GM19025 (cell line): ENCODE measurements around the gene SFT2D2.

Source experiments
- ATAC-seq: cut with Tn5 transposase; IDR thresholded peaks from one replicate; pipeline ENCODE4 v1.9.1; 2021; ENCODE audit warnings: mild to moderate bottlenecking, low read depth, moderate library complexity; ENCODE audit not compliant: unreplicated experiment

SFT2D2 gene

DNA sequence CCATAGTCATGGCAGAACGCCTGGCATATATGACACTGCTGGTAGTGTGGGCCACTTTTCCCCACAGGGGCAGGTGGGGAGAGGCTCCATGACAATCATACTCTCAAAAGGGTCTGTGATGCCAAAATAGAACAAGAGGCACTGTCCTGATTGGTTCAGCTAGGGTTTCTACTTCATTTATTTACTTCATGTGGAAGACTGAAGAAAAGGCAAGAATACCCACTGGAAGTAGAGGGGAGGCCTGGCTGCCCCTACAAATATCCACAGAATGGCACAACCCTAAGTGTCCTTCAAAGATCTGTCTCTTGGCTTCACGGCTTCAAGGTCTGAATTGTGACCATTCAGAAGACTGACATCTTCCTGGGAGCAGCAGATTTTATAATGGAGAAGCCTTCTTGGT lies 4.5 kb upstream of the SFT2D2 start:
- ATAC-seq = no peak

DNA sequence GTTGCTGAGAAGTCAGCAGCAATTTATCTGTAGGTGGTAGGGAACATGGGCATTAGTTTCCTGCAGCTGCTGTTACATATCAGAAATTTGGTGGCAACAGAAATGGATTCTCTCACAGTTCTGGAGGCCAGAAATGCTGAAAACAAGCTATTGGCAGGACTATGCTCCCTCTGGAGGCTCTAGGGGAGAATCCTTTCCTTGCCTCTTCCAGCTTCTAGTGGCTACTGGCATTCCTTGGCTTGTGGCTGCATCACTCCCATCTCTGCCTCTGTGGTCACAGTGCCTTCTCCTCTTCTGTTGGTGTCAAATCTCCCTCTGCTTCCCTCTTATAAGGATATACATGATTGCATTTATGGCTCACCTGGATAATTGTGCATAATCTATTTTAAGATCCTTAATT lies 2.5 kb upstream of the SFT2D2 start:
- ATAC-seq = no peak

DNA sequence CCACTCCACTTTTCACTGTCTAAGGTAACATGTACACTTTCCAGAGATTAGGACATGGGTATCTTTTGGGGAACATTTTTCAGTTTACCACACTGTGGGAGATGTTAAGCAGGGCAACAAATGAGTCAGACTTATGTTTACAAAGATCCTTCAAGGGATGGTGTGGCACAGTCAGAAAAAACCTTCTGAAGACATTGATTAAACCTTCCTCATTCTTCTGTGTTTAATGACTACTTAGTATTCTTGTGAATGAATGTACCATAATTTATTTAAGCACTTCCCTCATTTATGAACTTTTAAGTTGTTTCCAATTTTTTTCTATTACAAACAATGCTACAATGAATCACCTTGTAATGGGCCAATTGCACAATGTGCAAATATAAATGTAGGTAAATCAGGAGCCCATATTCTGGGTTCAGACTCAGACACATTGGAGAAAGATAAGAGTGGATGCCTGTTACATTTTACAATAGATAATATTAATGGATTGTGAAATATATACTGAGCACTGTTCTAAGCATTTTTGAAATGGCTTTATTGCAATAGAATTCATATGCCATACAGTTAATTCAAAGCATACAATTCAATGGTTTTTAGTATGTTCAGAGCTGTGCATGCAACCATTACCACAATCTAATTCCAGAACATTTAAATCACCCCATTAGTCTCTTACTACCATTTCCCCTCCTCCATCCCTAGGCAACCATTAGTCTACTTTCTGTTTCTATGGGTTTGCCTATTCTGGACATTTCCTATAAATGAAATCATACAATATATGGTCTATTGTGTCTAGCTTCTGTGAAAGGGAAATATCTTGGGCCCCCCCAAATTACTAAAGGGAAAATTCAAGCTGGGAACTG lies 1.9 kb upstream of the SFT2D2 start:
- no peak for ATAC-seq

DNA sequence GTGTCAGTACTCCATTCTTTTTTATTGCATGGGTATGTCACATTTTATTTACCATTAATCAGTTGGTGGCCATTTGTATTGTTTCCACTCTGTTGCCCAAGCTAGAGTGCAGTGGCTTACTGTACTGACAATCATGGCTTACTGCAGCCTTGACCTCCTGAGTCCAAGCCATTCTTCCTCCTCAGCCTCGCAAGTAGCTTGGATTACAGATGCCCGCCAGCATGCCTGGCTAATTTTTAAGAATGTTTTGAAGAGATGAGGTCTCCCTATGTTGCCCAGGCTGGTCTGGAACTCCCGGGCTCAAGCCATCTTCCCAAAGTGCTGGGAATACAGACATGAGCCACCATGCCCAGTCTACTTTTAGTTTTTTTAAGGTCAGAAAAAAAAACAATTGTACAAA lies 813 bp upstream of the SFT2D2 start:
- no peak for ATAC-seq

DNA sequence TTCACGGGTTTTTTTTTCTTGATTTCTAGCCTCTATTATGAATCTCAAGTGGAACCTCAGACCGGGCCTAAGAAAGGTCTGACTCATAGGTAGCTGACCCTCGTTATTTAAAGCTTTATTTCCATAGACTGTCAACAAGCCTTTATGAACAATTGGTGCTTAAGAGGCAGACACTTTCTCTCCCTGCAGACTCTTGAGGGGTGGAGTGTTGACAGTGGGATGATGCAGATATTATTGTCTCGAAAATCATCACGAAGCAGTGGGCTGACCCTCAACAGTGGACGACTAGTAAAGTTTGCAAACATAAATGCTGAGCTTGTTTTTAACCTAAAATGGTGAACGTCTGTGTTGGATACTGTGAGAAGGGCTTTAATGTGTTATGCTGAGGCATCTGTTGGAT lies 1.8 kb downstream of the SFT2D2 start:
- no peak for ATAC-seq

DNA sequence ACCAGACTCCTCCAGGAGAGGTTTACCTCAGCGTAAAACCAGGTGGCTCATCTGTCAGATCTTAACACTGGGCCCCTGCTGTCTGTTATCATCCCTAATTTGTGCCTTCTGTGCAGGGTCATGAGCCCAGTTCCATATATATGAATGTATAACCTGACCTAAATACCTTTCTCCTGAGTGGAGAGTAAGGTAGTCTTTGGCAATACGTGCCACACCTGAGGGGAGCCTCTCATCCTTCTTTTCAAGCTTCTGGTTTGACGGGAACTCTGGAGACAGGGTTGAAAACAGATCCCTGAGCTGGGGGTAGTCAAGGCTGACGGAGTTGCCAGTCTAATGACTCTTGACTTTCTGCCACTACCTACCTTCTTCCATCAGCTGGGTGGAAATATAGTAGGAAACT lies 4.1 kb downstream of the SFT2D2 start:
- ATAC-seq = no peak

DNA sequence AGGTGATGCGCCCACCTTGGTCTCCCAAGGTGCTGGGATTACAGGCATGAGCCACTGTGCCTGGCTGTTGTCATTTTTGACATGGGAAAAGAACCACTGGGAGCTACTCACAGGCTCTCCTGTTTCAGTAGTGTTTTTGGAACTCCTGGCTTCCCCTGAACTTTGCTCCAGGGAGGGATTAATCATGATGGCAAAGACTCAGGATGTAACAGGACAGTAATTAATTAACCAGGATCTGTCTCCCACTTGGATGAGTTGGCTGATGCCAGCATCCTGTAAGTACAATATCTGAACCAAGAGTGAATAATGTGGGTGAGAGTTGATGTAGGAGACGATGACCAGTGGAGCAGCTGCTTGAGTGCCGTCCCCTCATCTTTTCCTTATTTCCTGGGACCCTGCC lies 4.9 kb downstream of the SFT2D2 start:
- ATAC-seq = no peak

DNA sequence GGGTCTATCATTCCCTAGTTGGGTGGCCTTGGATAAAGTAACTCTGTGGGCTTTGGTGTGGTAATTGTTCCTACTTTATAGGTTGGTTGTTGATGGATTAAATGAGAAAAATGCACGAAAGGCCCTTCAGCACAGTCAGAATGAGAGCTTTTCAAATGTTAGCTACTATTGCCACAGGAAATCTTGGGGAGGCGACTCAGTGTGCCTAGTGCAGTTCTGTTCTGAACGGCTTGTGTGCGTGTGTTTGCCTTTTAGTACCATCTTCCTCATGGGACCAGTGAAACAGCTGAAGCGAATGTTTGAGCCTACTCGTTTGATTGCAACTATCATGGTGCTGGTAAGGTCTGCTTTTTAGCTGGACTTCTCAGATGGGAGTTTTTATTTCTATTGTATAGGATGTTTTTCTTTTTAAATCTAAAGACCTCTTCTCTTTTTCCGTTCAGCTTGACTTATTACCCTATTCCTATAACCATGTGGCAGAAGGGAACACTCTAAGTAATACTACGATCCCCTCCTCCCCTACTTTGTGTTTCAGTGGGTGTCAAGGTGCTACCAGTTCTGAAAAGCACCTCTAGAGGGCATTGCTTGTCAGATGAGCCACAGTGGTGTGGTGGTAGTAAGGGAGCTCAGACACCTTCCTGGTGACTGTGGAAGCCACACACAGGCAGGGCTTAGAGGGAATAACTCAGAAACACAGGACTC lies 9.2 kb downstream of the SFT2D2 start:
- ATAC-seq = peak; percentile 70

DNA sequence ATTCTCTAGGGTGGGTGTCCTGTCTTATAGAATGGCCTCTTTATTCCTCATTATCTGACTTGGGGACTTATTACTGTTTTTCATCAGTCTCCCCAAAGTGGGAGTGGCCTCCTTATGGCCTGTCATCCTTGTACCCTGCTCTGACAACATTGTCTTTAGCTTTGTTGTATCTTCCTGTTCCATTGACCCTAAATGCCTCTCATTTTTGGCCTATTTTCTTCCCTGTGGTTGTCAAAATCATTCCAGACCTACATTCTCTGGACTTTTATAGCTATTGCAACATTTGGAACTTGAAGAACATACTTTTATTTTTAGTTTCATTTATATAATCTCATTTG lies 9.7 kb downstream of the SFT2D2 start:
- ATAC-seq = peak; percentile 24

DNA sequence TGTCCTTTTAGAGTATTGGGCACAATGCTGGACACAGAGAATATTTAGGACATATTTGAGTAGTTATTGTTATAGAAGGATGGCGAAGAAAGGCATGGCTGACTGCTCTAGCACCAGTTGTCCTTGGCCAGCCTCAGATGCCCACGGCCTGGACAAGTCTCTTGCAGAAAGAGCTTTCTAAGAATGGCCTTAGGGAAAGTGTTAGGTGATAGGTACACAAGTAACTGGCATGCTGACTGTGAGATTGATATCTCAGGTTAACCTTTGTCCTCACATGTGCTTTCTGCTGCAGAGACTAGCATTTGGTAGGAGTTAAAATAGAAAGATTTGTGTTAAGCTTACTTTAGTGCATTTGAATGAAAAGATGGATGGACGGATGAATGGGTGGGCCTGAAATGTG lies 10.1 kb downstream of the SFT2D2 start:
- no peak for ATAC-seq

DNA sequence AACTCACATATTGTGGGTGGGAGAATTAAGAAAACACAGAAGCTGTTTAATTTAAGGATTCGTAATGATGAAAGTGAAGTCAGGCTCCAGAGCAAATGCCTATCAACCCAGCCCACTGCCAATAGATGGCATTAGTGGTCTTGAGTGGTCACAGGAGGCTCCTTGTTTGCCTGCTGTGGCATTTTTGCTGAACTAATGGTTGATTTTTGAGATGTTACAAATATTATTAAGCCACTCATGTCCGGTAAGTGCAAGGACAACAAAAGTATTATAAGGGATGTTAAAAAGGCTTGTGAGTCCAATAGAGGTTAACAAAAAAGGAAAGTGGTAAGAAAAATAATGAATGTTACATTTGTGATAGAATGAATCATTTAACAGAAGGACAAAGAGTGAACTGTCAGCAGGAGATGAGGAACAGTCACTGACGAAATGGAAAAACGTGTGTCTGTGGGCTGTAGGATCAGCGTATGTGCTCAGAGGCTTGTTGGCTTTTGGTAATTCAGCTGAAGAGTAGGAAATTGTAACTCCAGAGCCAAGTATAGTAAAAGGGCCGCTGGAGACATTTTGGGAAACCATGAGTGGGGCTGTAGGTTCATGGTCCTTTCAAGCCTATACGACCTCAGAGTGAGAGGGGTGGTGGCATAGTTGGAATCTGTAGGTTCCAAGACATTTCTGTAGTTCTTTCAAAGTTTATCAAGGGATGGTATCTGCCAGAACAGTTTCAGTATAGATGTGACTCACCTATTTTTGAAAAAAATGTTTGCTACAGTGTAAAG lies 11.2 kb downstream of the SFT2D2 start:
- ATAC-seq = no peak

DNA sequence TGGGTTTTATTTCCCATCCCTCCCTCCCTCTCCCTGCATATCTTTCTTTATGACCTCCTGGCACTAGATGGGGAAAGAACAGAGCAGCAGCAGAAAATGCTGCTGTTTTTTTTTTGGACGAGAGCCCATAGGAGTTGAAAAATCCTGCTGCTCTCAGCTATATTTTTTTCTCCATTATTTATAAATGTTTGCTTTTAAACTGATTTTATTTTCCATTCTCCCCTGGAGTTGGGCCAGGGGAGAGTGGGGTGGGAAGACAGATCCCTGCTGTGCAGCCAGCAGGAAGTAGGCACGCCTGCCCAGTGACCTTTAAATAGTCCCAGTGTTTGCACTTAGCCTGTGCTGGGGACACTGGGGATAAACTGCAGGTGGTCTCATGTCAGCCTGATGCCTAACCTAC lies 17.4 kb downstream of the SFT2D2 start:
- no peak for ATAC-seq

DNA sequence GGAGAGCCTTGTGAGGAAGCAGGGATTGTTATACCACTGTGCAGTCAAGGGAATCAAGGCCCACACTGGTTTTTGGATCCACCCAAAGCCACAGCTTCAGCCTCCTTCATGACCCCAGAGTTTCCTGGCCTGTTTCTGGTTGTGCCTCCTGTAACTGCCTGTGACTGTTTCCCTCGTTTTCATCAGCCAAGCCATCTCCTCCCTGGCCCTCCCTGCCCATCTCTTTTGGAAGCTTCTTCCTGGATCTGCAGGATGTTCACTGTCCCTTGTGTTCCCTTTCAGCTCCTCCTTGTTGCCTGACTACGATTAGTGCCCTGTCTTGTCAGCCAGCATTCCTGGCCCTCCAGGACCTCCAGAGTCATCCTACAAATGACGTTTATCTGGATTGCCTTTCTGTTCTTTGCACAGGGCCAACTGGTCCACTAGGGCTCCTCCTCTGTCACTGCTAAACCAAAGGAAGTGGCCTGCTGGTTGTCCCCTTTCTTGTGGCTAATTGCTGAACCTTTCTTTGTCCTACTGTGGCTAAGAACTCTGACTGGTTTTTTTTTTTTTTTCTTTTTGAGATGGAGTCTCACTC lies 17.9 kb downstream of the SFT2D2 start:
- no peak for ATAC-seq

DNA sequence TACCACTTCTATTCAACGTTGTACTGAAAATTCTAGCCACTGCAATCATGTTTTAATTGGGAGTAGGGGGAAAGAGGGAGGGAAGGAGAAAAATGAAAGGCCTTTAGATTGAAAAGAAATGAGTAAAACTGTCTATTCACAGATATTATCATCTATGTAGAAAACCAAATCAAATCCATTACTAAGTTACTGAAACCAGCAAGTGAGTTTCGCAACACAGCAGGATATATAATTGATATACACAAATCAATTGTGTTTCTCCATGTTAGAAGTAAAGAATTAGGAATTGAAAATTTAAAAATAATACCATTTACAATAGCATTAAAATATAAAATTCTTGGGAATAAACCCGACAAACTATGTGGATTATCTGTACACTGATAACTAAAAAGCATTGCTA lies 19.2 kb downstream of the SFT2D2 start:
- ATAC-seq = no peak

DNA sequence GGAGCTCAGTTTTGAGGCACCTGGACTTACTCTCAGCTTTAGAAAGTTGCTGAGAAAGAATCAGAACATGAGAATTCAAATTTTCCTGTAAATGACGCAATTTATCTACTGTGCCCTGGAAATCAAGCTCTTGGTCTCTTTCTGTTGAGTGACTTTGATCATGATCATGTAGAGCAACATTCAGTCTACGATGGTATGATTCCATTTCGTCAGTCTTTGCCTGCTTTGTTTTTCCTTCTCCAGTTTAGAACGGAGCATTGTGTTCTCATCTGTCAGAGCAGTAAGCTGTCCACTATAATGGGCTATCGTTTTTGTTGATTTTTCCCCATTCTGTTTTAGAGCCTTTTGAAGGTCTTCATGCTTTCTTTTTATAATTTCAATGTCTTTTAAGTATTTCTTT lies 20.7 kb downstream of the SFT2D2 start:
- no peak for ATAC-seq

DNA sequence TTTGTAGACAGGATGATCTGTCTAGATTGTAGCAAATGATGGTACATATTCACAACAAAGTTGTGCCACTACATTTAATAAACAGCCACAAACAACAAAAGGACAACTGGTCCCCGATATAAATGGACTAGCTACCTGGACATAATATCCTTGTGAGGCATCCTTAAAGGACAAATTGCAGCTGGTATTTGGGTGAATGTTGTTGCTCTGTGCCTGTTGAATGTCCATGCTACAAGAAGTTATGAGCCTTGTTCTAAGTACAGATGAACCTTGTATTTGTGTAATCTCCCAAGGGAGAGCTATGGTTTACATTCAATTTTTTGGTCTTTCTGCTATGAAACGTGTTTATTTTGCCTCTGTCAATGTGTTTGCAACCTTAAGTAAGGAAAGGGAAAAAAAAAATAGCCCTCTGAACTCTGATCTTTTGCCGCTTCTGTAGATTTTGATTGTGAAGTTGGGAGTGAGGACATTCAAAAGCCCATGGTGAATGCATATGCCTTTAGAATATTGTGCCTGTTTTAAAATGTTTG lies 26.5 kb downstream of the SFT2D2 start:
- ATAC-seq = no peak

DNA sequence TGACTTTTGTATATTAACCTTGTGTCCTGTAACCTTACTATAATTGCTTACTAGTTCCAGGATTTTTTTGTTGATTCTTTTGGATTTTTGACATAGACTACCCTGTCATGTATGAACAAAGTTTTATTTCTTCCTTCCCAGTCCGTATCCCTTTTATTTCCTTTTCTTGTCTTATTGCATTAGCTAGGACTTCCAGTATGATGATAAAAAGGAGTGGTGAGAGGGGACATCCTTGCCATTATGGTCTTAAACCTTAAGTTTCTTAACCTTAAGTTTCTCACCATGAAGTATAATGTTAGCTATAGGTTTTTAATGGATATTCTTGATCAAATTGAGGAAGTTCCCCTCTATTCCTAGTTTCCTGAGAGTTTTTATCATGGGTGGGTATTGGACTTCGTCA lies 30.4 kb downstream of the SFT2D2 start:
- ATAC-seq = no peak

DNA sequence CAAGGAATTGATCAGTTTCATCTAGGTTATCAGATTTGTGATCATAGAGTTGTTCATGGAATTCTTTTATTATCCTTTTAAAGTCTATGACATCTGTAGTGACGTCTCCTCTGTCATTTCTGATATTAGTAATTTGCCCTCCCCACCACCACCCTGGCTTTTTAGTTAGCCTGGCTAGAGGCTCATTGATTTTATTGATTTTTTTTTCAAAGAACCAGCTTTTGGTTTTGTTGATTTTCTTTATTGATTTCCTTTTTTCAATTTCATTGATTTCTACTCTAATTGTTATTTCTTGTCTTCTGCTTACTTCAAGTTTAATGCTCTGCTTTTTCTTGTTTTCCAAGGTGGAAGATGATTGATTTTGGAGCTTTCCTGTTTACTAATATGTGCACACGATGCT lies 31.6 kb downstream of the SFT2D2 start:
- ATAC-seq = no peak

DNA sequence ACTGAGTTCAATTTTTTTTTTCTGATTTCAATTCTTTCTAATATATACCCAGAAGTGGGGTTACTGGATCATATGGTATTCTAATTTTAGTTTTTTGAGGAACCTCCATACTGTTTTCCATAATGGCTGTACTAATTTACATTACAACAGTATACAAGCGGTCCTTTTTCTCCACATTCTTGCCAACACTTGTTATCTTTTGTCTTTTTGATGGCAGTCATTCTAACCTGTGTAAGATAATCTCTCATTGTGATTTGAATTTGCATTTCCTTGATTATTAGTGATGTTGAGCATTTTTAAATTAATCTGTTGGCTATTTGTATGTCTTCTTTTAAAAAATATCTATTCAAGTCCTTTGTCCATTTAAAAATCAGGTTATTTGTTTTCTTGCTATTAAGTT lies 33.8 kb downstream of the SFT2D2 start:
- ATAC-seq = no peak

DNA sequence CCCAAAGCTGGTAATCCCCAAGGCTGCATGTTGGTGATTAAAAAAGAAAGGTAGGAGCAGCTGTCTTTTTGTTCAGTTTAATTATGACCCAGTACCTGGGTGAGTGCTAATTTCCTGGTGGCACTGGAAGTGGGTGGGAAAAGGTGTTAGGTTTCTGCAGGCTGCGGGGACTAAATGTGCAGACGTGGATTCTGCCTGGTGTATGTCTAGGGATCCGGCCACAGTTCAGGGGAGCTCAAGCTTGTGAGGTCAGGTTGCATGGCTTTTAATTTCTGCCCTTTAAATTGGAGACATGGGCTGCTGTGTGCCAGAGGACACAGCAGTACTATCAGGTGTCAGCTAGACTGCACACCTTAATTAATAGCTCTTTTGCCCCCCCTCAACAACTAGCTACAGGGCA lies 34.6 kb downstream of the SFT2D2 start:
- ATAC-seq = no peak

DNA sequence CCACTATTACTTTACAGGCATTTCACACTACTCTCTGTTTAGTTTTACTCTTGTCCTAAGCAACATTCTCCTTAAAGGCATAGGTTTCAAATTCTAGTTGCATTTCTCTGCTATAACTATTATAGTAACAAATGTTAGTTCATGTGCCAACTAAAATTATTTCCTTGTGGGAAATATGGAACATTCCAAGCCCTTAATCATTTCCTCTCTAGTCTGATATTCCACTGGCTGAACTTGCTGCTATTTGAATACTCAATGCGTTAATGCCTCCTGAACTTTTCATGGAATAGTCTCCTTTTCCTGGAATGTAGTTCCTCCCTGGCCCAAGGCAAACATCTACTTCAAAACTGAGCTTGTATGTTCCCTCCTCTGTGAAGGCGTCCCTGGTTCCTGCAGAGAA lies 35.6 kb downstream of the SFT2D2 start:
- ATAC-seq = no peak
